Nephron (organoid): ENCODE measurements around the gene GPRIN3.

ENCODE experiments used
- H3K27ac Mint-ChIP-seq, 3 experiments: 2 replicates each; pipeline ENCODE4 v1.8.0; 2020; ENCODE audit warnings: mixed read lengths in 3 of 3, mild to moderate bottlenecking in 2 of 3, moderate library complexity in 1 of 3
- H3K27me3 Mint-ChIP-seq: 2 replicates; pipeline ENCODE4 v1.8.0; 2021; ENCODE audit warnings: low read depth, mild to moderate bottlenecking, moderate library complexity, mixed read lengths
- H3K36me3 Mint-ChIP-seq: 2 replicates; pipeline ENCODE4 v1.8.0; 2020; ENCODE audit warnings: low read depth, mixed read lengths
- H3K4me1 Mint-ChIP-seq: 2 replicates; pipeline ENCODE4 v1.8.0; 2020; ENCODE audit warnings: mixed read lengths
- H3K4me3 Mint-ChIP-seq, 3 experiments: 2 replicates each; pipeline ENCODE4 v1.8.0; 2020; ENCODE audit warnings: mild to moderate bottlenecking in 3 of 3, mixed read lengths in 3 of 3, moderate library complexity in 2 of 3
- H3K9me3 Mint-ChIP-seq: 2 replicates; pipeline ENCODE4 v1.8.0; 2020; ENCODE audit warnings: mixed read lengths
- CTCF ChIP-seq, 3 experiments: fragments of 200-600 bp; sonication (generic); IDR thresholded peaks; one replicate each; pipeline ENCODE4 v1.5.0; 2021; ENCODE audit warnings: antibody characterized with exemption in 3 of 3; ENCODE audit not compliant: unreplicated experiment in 3 of 3

GPRIN3 gene

GRCh38 chr4:89303814-89304388 lies 3.7 kb downstream of the GPRIN3 start:
- H3K27ac Mint-ChIP-seq = peak overlapping the region in 1 of 3 experiments; percentile 14
- no peaks in the 10 kb centered on the region for H3K9me3 Mint-ChIP-seq
- no peak for TF ChIP-seq CTCF (IDR thresholded peaks at IDR 0.05; ENCODE audit: unreplicated experiment in 3 of 3)
- no peak overlapping the region for H3K4me3 Mint-ChIP-seq
- no peaks in the 10 kb centered on the region for H3K36me3 Mint-ChIP-seq
- H3K27me3 Mint-ChIP-seq = peaks cover 17% of the 10 kb centered on the region
- H3K4me1 Mint-ChIP-seq = peaks cover 30% of the 10 kb centered on the region

- Mint-ChIP-seq H3K27me3 (peaks cover 17% of the 10 kb centered on the region), H3K4me1 (peaks cover 31% of the 10 kb centered on the region), H3K9me3 (no peaks in the 10 kb centered on the region), H3K4me3 (peak overlapping the region in 1 of 3 experiments; percentile 17), H3K27ac (peak overlapping the region in 1 of 3 experiments; percentile 0), H3K36me3 (no peaks in the 10 kb centered on the region)
- no peak for TF ChIP-seq CTCF (IDR thresholded peaks at IDR 0.05; ENCODE audit: unreplicated experiment in 3 of 3)
Measured at GRCh38 chr4:89303177-89303576, 4.4 kb downstream of the GPRIN3 start.

GRCh38 chr4:89301902-89302301 lies 5.7 kb downstream of the GPRIN3 start:
- Mint-ChIP-seq H3K36me3 (no peaks in the 10 kb centered on the region), H3K4me1 (peaks cover 29% of the 10 kb centered on the region), H3K9me3 (no peaks in the 10 kb centered on the region), H3K27me3 (peaks cover 12% of the 10 kb centered on the region), H3K27ac (no peak overlapping the region), H3K4me3 (no peak overlapping the region)
- no peak for TF ChIP-seq CTCF (IDR thresholded peaks at IDR 0.05; ENCODE audit: unreplicated experiment in 3 of 3)

GRCh38 chr4:89301003-89301402 lies 6.6 kb downstream of the GPRIN3 start:
- H3K36me3 Mint-ChIP-seq = no peaks in the 10 kb centered on the region
- H3K27ac Mint-ChIP-seq = no peak overlapping the region
- TF ChIP-seq CTCF (IDR thresholded peaks at IDR 0.05; ENCODE audit: unreplicated experiment in 3 of 3) = no peak

GRCh38 chr4:89300499-89300898 lies 7.1 kb downstream of the GPRIN3 start:
- no peak for TF ChIP-seq CTCF (IDR thresholded peaks at IDR 0.05; ENCODE audit: unreplicated experiment in 3 of 3)
- Mint-ChIP-seq H3K4me1 (peaks cover 20% of the 10 kb centered on the region), H3K4me3 (no peak overlapping the region), H3K27ac (no peak overlapping the region), H3K27me3 (no peaks in the 10 kb centered on the region), H3K36me3 (no peaks in the 10 kb centered on the region), H3K9me3 (no peaks in the 10 kb centered on the region)

More at GRCh38 chr4:89301003-89301402, 6.6 kb downstream of the GPRIN3 start:
- H3K9me3 Mint-ChIP-seq = no peaks in the 10 kb centered on the region
- peaks cover 3% of the 10 kb centered on the region for H3K27me3 Mint-ChIP-seq
- peaks cover 22% of the 10 kb centered on the region for H3K4me1 Mint-ChIP-seq
- H3K4me3 Mint-ChIP-seq = no peak overlapping the region

GRCh38 chr4:89300060-89300459 lies 7.5 kb downstream of the GPRIN3 start:
- Mint-ChIP-seq H3K4me3 (no peak overlapping the region), H3K4me1 (peaks cover 20% of the 10 kb centered on the region), H3K27me3 (no peaks in the 10 kb centered on the region), H3K36me3 (no peaks in the 10 kb centered on the region), H3K9me3 (no peaks in the 10 kb centered on the region), H3K27ac (no peak overlapping the region)
- TF ChIP-seq CTCF (IDR thresholded peaks at IDR 0.05; ENCODE audit: unreplicated experiment in 3 of 3) = no peak
